HG02571 (cell line): Measurements from ENCODE around the gene NSMCE1.
"Not testable (repeated sequence)": the region's sequence is repeated elsewhere in the genome, so short reads cannot be mapped to it uniquely, and the experiment has no call there.

ENCODE experiments used
- ATAC-seq: cut with Tn5 transposase; IDR thresholded peaks from one replicate; pipeline ENCODE4 v1.9.1; 2021; ENCODE audit warnings: mild to moderate bottlenecking, moderate library complexity; ENCODE audit not compliant: unreplicated experiment

The NSMCE1 gene

GRCh38 chr16:27272697-27273096, 4.1 kb upstream of the NSMCE1 start:
- ATAC-seq = not testable (repeated sequence)

- no peak for ATAC-seq
Measured at GRCh38 chr16:27272076-27272475, 3.5 kb upstream of the NSMCE1 start.

- no peak for ATAC-seq
Measured at GRCh38 chr16:27270349-27270748, 1.8 kb upstream of the NSMCE1 start.

DNA sequence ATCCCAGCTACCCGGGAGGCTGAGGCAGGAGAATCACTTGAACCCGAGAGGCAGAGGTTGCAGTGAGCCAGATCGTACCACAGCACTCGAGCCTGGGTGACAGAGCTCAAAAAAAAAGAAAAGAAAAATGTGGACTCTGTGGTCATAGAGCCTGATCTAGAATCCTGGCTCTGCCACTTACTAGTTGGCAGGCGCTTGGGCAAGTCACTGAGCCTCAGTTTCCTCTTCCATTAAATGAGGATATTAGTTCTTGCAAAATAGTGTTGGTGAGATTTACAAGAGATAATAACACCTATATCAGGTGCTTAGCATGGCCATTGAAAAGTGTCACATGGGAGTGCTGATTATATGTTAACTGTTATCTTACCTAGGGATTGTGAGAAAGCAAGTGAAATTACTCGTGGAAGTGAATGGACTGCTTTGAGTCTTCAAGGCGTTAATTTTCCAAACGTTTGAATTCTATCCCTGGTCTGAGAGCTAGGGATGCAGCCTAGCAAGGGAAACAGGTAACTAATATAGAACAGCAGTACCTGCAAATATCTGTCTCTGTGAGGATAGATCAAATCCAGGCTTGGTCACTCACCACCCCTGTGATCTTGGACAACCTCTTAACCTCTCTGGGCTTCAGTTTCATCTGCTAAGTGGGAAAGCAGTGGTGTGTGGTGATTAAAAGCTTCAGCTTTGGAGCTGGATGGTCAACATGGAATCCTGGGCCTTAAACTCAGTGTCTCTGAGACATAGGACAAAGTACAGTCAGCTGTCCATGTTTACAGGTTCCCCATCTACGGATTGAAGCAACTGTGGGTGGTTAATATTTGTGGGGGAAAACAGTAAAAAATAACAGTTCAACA, 953 bp upstream of the NSMCE1 start:
- ATAC-seq = no peak

DNA sequence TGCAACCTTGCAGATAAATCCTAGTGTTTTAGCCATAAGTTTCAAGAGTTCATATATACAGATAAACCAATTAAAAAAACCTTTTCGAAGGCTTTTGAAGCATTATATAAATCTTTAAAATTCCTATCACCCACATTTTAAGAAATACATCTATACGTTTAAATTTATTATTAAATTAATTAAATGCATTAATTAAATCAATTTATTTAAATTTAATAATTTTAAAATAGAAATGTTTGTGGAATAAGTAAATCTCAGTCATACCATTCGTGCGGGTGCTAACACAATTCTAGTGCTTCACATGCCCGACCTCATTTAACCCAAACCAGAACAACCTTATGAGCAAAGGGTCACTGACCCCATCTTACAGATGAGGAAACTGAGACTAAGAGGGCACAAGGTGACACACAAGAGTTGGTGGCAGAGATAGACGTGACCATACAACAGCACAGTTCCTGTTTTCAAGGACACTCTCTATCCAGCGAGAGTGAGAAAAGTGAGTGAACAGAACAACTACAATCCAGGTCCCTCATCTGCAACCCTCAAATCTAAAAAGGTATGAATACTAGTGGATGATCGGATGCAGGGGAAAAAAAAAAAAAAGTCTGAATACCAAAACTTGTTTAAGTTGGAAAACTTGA, 1.4 kb downstream of the NSMCE1 start:
- ATAC-seq = no peak

DNA sequence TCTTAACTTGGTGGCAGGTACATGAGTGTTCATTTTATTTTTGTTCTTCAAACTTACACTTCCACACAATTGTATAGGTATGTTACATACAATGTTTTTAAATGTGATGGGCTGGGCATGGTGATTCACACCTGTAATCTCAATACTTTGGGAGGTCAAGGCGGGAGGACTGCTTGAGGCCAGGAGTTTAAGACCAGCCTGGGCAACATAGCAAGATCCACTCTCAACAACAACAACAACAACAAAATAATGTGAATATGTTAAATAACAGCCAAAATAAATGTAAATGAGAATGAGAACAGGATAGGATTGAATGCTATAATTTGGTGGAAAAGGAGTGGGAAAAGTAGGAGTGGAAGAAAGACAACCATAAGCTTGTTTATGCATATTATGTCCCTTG, 2.6 kb downstream of the NSMCE1 start:
- ATAC-seq = no peak

DNA sequence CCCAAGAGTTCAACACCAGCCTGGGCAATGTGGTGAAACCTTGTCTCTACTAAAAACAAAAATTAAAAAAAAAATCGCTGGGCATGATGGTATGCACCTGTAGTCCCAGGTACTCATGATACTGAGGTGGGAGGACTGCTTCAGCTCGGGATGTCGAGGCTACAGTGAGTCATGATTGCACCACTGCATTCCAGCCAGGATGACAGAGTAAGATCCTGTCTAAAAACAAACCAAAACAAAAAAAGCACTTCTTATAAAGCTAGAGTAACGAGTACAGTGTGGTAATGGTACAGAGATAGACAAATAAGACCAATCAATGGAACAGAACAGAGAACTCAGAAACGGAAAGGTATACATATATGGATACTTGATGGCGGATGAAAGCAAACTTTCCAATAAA, 4.4 kb downstream of the NSMCE1 start:
- ATAC-seq = no peak

GRCh38 chr16:27262904-27263423, 5.6 kb downstream of the NSMCE1 start:
- not testable (repeated sequence) for ATAC-seq

DNA sequence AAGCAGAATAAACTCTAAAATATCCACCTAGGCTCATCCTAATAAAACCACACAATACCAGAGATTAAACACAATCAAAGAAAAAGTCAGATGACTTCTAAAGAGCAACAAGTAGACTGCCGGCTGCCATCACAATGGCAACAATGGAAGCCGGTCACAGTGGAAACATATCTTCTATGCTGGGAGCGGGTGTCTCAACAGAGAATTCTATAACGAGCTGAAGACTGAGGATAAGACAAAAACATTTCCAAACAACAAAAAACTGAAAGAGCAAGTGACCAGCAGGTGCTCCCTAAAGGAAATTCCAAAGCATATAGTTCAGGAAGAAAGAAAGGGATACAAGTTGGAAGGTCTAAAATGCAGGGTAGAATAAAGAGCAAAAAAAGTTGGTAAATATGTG, 8.9 kb downstream of the NSMCE1 start:
- no peak for ATAC-seq

DNA sequence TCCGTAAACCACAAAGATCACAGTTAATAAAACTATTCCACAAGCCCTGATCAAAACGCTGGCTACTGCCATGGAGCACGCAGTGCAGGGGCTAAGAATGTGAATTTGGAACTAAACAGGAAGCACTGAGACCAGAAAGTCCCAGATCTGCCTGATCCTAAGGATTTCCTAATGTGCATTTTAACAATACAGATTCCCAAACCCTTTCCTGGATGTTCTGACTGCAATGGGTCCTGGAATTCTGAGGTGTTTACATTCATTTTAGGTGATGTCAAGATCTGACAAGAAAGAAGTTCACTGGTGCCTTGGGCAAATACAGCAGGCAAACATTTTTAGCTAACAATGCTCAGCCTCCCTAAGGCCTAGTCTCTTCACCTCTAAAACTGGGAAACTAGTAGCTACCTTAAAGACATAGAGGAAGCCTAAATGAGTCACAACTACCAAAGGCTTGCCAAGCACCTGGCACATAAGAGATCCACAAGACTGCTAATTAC, 10.3 kb downstream of the NSMCE1 start:
- ATAC-seq = no peak

DNA sequence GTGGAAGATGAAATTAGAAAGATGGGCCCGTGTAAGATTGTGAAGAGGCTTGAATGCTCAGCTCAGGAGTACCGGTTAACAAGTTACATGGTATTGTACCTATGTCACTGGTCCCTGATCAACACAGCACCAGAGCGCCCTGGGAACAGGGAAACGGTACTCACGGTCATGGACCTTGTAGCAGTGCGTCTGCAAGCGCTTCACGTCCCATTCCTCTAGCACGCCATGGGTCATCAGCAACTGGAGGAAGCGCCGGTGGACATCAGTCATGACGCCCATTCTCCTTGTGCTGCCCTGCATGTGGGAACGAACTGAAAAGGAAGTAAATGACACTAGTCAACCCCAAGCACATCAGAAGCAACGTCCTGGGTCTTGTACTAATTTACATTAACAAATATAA, 11.3 kb downstream of the NSMCE1 start:
- no peak for ATAC-seq

DNA sequence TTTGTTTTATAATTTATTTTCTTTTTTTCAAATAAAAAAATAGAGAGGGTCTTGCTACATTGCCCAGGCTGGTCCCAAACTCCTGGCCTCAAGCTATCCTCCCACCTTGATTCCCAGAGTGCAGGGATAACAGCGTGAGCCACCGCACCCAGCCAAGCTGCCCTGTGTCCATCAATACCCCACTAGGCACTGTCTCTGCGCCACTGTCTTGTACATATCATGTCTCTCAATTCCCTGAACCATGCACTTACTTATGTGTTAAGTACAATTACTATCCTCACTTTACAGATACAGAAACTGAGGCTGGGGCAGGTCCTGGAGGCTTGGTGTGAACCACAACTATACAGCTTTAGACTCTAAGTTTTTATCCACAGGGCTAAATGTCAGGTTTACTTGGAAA, 11.7 kb downstream of the NSMCE1 start:
- ATAC-seq = no peak

GRCh38 chr16:27254262-27254811, 14.2 kb downstream of the NSMCE1 start:
- ATAC-seq = peak; percentile 63

DNA sequence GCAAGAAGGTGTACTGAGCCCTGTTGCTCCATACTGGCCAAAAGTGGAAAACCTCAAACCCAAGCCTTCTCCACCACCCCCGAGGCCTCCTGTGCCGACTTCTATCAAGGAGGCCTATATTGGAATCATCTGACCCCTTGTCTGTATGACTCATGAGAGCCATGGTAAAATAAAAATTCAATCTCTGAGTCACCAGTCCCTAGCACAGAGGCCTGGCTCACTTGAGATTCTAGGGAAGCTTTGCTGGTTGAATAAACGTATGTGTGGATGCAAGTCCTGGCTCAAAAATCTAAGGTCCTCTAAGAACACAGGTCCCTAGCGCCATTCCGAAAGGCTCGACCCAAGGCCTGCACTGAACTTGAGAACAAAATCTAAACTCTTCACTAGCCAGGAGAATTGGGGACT, 15.0 kb downstream of the NSMCE1 start:
- no peak for ATAC-seq

GRCh38 chr16:27252206-27252585, 16.4 kb downstream of the NSMCE1 start:
- no peak for ATAC-seq

- ATAC-seq = no peak
Measured at GRCh38 chr16:27251541-27252205, 16.9 kb downstream of the NSMCE1 start.

GRCh38 chr16:27248886-27249285, 19.7 kb downstream of the NSMCE1 start:
- ATAC-seq = not testable (repeated sequence)

DNA sequence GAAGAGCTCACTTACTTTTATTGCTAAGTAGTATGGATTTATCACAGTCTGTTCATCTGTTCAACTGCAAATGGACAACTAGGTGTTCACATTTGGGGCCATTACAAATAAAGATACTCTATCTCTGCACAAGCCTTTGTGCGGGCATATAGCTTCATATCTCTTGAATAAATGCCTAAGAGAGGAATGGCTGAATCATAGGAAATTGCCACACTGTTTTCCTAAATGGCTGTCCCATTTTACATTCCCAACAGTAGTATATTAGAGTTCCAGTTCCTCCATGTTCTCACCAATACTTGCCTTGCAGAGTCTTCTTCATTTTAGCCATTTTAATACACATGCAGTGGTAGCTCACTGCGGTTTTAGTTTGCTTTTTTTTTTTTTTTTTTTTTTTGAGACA, 20.5 kb downstream of the NSMCE1 start:
- no peak for ATAC-seq

DNA sequence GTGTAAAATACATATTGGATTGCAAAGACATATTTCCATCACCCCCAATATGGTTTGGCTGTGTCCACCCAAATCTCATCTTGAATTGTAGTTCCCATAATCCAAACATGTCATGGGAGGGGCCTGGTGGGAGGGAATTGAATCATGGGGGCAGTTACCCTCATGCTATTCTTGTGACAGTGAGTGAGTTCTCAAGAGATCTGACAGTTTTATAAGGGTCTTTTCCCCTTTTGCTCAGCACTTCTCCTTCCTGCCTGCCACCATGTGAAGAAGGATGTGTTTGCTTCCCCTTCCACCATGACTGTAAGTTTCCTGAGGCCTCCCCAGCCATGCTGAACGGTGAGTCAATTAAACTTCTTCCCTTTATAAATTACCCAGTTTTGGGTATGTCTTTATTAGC, 21.5 kb downstream of the NSMCE1 start:
- ATAC-seq = not testable (repeated sequence)

- ATAC-seq = no peak
Measured at GRCh38 chr16:27246439-27246838, 22.1 kb downstream of the NSMCE1 start.
